ENCODE results near the gene MTMR3.
A peak's percentile ranks its signal among the peaks of the same experiment; 100 is the strongest.

The MTMR3 gene

GRCh38 chr22:30005213-30005857 lies 122.4 kb downstream of the MTMR3 start:
- peak; percentile 75 to 78 for DNase-seq

DNA sequence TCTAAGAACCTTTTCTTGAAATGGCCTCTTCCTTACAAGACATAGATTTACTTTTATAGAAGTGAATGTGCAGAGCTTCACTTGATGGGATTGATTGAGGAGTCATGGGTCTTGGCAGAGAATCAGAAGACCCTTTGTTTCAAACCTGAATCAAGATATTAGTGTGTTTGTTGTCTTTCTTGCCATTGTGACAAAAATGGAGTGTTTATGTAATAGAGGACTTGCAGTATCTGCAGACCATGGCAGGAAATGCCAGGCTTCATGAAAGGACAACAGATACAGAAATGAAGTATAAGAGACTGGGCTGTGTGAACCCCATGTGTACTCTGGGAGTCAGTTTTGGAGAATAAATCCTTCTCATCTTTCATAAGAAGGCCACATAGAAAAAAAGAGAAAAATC lies 124.4 kb downstream of the MTMR3 start:
- DNase-seq = no peak

- no peak for DNase-seq
These were observed 125.4 kb downstream of the MTMR3 start for GRCh38 chr22:30008401-30008800.

DNA sequence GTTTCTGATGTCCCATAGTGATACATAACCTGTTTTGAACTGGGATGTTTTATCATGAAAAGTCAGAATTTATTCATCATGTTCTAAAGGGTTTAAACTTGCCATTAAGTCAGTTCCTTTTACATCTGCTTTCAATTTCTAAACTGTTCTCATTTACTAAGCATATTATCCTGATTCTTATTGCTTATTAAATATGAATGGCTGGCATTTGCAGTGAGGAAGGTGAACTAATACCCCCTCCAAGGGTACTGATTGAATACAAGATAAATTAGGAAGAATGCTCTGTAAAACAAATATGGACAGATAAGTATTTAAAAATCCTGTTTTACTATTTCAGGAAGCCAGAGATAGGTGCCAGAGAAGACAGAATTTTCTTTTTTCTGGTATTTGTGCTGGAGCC lies 126.5 kb downstream of the MTMR3 start:
- no peak for DNase-seq

DNA sequence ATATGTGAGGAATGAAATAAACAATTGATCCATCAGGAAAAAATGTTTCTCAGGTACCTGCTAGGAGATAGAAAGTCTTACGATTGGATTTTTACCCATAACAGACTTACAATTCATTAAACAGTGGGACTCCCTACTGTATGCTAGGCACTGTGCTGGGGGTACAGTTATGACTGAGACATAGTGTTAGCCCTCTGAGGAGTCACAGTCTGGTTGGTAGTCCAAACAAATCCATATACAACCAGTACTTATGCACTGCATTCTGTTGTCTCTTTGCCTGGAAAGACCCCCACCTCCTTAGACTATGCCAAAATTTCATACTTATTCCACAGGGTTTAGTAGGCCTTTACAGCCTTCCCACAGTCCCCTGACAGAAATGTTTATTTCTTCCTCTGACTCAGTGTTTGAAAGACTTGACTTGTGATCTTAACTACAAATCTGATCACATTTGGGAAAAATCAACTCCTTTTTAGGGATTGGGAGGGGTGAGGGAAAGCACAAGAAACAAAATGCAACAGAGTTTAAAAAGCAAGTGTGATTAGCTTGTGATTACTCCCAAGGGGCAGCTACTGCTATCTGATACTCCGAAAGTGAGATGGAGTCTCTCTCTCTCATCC lies 127.9 kb downstream of the MTMR3 start:
- no peak for DNase-seq

DNA sequence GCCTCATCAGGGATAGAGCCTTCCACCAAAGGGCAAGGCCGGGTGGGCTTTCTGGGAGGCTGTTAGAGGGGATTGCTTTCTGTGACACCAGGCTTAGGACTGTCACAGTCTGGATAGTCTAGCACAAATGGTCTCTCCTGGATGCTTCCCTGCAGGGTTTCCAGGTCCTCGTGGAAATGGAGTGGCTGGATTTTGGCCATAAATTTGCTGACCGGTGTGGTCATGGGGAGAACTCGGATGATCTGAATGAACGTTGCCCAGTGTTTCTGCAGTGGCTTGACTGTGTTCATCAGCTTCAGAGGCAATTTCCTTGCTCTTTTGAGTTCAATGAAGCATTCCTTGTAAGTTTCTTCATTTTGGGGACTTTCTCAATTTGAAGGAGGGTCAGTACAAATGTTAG lies 130.2 kb downstream of the MTMR3 start:
- DNase-seq = no peak

DNA sequence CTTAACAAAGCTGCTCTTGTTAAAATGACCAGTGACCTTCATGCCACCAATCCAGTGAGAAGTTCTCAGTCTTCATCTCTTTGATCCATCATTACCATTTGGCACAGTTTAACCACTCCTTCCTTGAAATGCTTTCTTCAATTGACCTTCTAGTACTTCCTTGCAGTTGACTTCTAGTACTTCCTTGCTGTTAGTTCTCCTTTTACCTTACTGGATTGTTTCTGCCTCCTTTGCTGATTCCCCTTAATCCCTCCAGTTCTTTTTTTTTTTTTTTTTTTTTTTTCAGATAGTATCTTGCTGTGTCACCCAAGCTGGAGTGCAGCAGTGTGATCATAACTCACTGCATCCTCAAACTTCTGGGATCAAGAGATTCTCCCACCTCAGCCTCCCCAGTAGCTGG lies 131.3 kb downstream of the MTMR3 start:
- DNase-seq = peak; percentile 26 to 34

DNA sequence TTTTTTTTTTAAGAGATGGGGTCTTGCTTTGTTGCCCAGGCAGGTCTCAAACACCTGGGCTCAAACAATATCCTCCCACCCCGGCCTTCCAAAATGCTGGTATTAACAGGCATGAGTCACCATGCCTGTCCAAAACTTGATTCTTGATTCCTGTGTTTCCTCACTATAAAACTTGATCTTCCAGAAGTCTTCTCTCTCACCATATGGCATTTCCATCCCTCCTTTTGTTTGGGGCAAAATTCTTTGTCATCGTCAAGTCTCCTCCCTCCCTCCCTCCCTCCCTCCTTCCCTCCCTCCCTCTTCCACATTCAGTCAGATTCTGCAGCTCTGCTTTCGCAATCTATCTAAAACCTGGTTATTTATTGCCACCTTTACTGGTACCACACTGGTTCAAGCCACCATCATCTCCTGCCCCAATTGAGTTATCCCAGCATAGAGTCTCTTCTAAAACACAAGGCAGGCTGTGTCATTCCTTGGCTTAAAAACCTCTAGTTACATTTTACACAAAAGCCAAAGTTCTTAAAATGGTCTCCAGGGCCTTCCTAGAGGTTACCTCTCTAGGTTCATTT lies 132.3 kb downstream of the MTMR3 start:
- DNase-seq = no peak

DNA sequence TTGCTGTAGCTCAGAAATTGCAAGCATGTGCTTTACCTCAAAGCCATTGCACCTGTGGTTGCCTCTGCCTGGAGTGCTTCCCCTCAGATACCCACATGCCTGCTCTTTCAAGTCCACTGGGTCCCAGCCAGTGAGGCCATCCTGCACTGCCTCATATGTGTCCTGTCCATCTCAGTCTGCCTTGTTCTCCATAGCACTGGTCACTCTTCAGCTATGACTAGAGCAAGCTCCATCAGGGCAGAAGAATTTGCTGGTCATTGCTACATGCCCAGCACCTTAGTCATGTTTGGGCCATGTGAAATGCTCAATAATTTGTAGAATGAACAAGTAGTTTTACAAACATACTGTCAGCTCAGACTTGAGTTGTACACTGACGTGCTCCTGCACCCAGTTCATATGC lies 132.9 kb downstream of the MTMR3 start:
- DNase-seq = no peak

DNA sequence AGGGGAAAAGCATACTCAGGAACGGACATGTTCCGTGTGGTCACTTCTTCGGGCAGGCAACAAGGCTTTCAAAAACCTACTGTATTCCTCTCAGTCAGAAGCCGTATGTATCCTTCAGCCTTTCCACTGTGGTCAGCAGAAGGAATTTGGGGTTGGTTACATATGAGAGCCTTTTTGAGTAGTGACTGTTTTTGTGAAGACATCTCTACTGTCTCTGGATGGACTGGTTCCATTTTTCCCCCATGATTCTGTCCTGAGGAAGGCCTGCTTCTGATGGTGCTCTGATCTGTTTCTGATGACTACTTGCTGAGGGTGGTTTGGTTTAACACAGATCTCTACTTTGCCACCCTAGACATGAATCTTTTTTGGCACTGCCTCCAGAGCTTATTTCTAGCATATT lies 133.6 kb downstream of the MTMR3 start:
- no peak for DNase-seq

GRCh38 chr22:30017375-30018223 lies 134.6 kb downstream of the MTMR3 start:
- DNase-seq = no peak

DNA sequence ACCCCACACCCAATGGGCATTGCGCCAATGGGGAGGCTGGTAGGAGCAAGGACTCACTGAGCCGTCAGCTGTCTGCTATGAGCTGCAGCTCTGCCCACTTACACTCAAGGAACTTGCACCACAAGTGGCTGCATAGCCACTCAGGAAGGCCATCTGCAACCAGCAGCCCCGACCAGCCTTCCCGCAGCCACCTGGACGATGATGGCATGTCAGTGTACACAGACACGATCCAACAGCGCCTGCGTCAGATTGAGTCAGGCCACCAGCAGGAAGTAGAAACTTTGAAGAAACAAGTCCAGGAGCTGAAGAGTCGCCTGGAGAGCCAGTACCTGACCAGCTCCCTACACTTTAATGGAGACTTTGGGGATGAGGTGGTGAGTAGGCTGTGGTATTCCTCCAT lies 137.5 kb downstream of the MTMR3 start:
- DNase-seq = no peak

DNA sequence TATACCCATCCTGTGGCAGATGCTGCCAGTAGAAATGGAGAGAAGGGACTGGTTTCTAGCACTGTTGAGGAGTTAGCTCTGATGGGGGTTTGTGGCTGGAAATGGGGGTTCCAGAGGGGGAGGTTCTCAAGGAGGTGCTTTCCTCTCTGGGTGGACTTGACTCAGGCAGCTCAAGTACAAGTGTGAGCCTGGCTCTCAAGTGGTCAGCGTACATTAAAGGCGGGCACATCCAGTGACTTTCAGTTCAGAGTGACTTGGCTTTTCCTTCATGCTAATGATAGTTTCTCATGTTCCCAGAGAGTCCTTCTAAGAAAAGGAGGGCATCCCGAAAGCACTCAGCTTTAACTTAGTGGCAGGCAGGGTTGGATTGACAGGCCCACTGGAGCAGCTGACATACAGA lies 138.4 kb downstream of the MTMR3 start:
- DNase-seq = no peak

DNA sequence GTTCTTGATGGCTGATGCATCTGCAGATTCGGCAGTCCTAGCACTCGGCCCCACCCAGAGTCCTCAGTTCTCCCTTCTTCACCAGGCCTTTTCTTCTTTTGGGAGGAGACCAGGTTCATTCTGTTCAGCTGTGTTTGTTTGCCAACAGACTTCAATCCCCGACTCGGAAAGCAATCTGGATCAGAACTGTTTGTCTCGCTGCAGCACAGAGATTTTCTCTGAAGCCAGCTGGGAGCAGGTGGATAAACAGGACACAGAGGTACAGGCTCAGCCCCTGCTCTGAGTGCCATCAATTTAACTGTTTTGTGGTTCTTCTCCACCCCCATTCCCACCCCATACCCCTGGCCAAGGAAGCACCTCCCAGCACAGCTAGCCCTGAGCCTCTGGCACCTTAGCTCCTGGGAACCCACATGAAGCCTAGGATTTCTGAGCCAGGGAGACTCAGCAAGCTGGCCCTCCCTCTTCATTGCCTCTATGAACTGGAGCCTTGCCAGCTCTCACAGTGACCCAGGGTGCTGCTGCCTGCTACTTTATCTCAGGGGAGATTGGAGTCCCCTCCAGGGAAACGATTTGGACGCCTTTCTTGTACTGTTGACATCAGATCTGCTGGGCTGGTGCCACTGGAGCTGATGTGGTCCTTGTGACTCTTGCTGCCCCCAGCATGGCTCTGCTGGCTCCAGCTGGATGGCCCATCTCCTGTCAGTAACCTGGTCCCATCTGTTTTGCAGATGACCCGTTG lies 139.1 kb downstream of the MTMR3 start:
- no peak for DNase-seq

DNA sequence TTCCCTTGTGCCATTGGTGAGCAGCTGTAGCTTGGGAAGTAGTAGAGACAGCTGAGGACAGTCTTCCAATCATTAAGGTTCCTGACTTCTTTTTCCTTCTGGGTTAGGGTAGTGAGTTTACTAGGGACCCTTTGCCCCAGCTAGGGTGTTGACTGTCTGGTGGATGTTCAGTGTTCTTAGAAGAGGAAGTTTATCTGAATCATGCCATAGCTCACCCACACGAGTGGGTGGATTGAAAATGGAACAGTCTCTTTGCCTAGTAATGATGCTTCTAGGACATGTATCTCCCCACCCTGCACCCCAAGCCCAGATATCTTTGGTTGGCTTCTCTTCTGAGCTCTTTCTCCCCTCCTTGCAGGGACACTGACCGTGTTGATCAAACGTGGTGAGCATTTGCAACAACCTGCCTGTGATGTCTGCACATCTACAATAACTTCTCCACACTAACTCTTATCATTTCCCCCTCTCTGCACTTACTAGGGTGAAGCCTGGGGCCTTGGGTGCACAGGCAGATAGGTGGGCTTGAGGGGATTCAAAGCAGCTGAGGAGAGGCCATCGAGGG lies 140.2 kb downstream of the MTMR3 start:
- peak; percentile 55 to 84 for DNase-seq

DNA sequence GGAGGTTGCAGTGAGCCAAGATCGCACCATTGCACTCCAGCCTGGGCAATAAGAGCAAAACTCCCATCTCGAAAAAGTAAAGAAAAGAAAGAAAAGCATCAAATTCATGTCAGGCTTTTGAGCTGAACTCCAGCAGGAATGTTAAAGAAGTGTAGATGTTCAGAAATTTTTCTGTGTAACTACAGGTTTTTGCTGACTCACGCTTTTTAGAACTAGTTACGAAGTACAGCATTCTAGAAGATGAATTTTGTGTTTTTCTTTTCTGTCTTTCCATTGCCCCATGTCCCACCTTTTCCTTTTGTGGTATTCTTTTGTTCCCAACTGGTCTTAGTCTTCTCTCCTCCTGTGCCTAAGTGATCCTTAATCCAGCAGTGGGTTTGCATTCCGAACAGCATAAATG lies 141.3 kb downstream of the MTMR3 start:
- no peak for DNase-seq

DNA sequence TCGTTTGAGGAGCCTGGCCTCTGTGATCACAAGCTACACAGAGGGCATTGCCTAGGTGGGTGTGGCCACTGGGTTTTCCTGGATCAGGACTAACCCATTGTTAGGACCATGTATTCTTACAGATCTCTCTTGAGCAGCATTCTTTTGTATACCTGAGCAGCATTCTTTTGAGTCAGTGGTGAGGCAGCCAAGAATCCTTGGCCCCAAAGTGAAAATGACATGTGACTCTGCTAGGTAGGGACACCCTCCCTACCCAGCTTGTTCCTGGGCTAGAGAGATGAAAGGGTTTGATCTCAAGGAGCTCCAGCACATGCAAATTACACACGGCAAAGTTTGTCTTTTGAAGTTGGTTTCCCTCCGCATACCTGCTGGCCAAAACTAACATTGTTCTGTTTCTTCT lies 142.2 kb downstream of the MTMR3 start:
- DNase-seq = no peak

- DNase-seq = no peak
These were observed 143.8 kb downstream of the MTMR3 start for GRCh38 chr22:30026756-30027155.

GRCh38 chr22:30027169-30027568 lies 144.2 kb downstream of the MTMR3 start:
- DNase-seq = no peak

GRCh38 chr22:30027791-30028190 lies 144.8 kb downstream of the MTMR3 start:
- no peak for DNase-seq

- no peak for DNase-seq
These were observed 145.8 kb downstream of the MTMR3 start for GRCh38 chr22:30028731-30029130.

GRCh38 chr22:30029512-30029911 lies 146.5 kb downstream of the MTMR3 start:
- DNase-seq = no peak

DNA sequence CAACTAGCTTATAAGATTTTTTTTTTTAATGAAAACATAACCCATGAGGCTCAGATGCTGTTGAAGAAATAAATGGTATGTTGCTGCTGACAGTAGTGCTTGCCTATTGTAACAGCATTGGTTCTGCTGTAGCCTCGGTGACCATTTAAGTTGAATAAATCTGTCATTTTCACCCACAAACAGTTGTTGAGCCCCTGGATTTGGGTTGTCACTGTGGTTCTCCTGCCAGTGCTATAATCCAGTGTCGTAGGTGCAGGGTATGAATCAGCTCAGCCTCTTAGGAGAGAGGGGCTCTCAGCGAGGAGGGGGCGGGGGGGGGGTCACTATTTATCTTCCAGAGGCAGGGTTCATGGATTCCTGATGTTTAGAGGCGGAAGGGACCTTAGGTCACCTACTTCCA lies 147.4 kb downstream of the MTMR3 start:
- DNase-seq = no peak

Measured in Kasumi-1 (cell line).